HG03460 (cell line): ENCODE results near the gene GIMAP5.
A peak's percentile ranks its signal among the peaks of the same experiment; 100 is the strongest.
"Not testable (repeated sequence)": the region's sequence is repeated elsewhere in the genome, so short reads cannot be mapped to it uniquely, and the experiment has no call there.

Source experiments
- ATAC-seq: cut with Tn5 transposase; IDR thresholded peaks from one replicate; pipeline ENCODE4 v1.9.1; 2021; ENCODE audit not compliant: unreplicated experiment

Gene GIMAP5

DNA sequence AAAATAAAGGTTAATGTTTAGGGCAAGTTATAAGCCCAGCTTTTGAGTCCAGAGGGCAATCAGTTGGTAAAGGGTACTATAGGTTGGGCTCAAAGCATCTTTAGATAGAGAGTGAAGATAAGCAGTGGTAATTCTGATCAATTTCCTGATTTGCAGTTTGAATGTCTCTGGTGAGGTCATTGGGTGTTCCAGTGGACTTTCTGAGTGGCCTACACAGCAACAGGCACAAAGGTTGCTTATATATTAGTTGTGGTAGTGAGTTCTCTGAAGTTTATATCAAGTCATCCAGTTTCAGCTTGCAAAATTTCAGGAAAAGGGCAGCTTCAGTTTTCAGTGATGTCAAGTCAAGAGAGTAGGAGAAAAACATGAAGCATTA is 29.1 kb downstream of the GIMAP5 start:
- ATAC-seq = no peak

DNA sequence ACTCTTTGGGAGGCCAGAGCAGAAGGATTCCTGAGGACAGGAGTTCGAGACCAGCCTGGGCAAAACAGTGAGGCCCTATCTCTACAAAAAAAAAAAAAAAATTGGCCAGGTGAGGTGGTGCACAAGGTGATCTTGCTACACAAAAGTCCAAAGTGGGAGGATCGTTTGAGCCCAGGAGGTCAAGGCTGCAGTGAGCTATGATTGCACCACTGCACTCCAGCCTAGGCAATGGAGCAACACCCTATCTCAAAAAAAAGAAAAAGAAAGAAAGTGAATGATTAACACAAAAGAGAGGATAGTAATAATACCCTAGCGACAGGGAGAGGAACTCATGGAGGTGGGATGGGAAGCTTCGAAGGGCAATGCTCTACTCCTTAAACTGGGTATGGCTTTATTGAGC is 32.5 kb downstream of the GIMAP5 start:
- ATAC-seq = no peak

DNA sequence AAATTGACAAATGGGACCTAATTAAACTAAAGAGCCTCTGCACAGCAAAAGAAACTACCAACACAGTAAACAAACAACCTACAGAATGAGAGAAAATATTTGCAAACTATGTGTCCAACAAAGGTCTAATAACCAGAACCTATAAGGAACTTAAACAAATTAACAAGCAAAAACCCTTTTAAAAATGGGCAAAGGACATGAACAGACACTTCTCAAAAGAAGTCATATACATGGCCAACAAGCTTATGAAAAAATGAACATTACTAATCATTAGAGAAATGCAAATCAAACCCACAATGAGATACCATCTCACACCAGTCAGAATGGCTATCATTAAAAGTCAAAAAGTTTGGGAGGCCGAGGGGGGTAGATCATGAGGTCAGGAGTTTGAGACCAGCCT is 36.9 kb downstream of the GIMAP5 start:
- ATAC-seq = not testable (repeated sequence)

DNA sequence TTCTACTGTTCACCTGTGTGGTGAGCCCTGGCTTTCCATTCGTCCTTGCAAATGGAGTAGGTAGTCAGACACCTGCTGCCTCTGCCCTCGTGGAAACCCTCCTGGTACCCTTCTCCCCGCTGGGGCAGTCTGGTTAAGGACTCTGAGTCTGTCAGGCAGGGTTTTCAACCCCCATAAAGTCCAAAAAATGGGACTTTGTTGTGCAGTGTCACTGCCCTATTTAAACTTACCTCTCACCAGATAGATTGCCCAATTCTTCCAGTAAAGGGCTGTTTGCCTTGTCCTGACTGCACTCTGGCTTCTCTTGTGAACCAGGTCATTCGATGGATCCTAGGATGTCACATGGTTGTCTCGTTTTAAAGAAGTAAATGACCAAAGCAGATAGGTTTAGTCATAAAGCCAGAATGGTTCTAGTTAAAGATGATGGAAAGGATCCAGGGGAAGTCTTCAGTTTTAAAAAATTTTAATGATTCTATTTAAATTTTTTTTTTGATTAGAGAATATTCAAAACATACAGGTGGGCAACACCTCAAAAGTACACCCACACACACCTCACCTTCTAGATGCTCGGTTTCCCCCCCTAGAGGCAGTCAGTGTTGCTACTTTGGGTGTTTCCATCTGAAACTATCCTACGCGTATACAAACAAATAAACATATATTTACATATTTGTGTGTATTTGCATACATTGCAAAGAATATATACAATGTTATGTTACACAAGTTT is 41.0 kb downstream of the GIMAP5 start:
- no peak for ATAC-seq

DNA sequence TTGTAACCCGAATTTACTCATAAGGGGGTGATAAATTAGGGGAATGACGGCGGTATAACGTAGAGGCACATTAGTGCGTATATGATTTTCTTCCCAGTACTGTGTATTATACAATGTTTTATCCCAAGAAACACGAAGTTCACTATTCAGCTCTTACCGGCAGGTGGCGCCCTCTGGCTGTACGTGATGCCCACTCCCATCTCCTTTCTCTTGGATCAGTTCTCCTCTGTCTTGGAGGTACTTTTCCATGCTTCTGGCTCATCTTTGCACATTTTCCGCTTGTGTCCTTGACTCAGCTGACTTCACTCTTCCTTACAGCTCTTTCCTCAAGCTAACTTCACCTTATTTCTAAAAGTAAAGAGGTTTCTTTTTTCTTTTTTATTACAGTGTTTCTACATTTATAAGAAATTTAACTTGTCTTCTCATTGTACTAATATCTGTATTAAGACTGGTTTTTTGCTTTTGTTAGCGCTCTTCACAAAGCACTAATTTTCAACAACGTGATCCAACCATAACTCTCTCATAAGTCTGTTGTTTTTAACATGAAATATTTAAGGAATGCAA is 41.6 kb downstream of the GIMAP5 start:
- no peak for ATAC-seq

DNA sequence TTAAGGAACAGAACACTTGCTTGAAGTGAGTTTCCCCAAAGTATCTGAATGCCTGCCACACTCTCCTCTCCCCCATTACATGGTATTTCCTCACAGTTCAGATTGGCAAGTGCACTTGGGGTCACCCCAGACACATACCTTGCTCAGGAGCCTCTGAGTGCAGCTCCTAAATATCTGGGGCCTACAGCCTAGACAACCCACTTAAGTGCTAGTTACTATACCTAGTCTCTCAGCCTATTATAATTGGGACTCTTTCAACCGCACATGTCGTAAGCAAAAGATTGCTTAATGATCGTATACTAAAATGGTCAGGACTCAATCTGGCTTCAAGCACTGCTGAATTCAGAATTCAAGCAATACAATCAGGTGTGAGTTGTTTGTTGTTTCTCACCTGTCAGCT is 43.1 kb downstream of the GIMAP5 start:
- ATAC-seq = no peak

DNA sequence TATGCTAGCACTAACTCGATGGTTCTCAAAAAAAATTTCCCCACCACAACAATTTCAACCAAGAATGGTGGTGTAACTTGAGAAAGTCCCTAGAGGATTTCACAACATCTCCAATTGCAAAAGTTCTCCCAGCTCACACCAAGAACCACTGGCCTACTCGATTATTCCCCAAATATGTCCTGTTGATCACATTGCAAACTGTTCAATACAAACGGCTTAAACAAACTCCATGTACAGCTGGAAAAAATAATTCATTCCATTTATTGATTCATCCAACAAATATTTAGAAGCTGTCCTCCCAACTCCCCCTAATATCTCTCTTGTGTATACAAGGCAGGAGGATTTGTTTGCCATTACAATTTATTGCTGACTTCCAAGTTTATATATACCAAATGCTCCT is 43.9 kb downstream of the GIMAP5 start:
- ATAC-seq = no peak

DNA sequence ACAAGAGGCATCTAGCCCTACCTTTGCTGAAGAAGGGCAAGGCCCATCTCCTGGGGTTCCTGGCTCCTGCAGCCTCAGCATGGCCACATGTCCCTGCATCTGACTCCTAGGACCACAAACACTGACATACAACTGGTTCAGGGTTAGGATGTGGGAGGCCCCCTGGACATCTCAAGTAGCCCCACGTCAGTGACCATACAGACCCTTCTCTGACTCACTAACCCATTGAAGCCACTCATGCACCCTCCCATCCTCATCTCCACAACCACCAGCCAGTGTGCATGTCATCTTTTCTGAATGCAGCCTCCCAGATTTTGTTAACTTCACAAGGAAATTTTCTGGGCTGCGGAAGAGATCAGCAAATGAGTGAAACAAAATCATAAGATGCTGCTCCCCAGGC is 44.7 kb downstream of the GIMAP5 start:
- ATAC-seq = no peak

DNA sequence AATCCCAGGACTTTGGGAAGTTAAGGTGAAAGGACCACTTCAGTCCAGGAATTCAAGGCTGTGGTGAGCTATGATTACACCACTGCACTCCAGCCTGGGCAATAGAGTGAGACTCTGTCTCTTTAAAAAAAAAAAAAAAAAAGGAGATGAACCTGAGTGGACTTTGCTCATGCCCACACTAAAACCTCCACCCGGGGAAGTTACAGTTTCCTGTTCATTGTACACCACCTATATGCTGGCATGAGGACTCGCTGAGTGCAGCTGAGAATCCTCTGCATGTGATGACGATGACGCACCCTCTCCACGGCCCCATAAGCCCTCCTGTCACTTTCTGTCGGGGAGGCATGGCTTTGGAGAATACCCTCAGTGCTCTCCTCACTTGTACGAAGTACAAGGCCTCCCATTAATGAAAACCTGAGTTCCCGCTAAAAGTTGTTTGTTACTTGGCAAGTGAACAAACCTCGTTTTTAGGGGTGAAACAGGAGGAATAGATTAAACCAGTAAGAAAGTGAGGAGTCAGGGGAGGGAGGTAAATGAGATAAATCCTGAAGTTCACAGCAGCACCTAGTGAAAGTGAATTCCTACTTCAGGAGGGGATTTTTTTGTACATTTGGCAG is 47.0 kb downstream of the GIMAP5 start:
- ATAC-seq = no peak

DNA sequence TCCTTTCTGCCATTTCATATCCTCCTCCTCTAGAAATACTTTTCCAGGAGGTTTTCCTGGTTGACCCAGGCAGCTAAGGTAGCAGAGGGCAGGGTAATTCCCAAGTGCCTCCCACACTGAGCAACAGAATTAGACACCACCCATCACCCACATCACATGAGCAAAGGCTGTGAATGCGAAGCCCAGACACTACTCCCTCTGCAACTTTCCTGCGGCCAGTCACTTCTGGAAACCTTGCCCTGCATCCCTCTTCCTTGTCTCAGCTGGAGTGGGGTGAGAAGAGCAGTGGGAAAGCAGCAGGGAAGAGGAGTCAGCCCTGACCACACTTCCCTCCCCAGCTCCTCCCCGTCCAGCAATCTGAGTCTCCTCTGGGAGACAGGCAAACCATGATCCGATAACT is 47.7 kb downstream of the GIMAP5 start:
- no peak for ATAC-seq

DNA sequence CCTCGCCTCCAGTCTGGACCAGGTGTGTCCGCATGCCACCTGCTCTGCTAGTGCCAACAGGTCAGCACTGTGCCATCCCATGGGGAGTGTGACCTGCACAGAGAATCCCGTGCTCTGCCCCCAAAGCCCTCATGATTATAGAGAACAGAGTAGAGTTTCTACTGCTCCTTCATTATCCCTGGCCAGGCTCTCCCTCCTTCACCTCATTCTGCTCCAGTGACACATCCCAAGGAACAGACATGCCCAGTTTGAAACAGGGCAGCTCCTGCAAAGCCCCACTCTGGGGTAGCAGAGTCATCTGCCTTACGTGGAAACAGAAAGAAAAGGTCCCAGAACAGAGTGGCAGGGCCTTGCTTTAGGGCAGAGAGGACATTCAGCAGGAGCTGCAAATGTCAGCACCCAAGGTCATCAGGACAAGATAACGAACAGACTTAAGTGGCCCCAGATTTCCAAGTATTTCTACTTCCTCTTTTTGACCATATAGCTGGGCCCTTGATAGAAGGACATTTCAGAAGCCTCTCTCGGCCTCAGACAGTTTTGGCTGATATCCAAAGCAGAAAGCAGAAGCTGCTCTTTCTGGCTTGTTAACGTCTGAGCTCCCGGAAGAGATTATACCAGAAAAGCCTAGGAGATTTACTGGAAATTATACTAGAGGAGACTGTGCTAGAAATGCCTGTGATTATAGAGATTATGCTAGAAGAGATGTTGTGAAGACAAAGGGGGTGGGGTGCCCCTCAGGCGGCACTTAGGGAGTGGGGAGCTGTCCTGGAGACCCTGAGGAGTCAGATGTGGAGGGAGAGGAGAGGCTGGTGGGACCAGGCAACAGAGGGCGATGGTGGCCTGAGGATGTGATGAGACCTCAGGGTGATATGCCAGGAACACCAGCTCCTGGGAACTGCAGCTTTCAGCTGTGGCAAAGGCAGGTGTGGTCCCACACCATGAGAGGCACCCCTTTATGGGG is 50.4 kb downstream of the GIMAP5 start:
- ATAC-seq = peak; percentile 45

DNA sequence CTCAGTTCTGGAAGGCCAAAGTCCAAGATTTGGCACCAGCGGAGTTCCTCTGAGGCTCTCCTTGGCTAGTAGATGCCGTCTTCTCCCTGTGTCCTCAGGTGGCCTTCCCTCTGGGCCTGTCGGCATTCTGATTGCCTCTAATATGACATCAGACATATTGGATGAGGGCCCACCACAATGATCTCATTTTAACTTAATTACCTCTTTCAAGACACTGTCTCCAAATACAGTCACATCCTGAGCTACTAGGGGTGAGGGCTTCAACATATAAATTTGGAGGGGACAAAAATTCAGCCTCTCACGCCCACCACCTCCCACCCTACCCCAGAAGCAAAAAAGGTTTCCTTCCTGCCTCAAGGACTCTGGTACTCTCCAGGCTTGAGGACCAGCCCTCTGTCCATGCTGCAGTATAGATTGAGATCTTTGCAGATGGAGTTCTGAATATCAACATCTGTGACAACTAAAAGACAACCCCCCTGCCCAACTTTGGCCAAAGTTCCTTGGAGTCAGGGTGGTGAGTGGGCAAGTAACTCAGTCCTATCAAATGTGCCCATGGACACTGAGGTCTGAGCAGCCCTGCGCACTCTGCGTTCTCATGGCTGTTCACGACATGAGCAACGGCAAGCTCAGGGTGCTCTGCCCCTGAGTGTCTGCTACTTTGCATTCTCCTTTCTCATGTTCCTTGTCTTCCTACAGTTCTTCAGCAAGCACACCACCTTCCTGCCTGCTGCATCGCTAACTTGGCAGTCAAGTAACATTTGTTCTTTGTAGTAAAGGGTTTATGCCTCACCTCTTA is 51.5 kb downstream of the GIMAP5 start:
- no peak for ATAC-seq

DNA sequence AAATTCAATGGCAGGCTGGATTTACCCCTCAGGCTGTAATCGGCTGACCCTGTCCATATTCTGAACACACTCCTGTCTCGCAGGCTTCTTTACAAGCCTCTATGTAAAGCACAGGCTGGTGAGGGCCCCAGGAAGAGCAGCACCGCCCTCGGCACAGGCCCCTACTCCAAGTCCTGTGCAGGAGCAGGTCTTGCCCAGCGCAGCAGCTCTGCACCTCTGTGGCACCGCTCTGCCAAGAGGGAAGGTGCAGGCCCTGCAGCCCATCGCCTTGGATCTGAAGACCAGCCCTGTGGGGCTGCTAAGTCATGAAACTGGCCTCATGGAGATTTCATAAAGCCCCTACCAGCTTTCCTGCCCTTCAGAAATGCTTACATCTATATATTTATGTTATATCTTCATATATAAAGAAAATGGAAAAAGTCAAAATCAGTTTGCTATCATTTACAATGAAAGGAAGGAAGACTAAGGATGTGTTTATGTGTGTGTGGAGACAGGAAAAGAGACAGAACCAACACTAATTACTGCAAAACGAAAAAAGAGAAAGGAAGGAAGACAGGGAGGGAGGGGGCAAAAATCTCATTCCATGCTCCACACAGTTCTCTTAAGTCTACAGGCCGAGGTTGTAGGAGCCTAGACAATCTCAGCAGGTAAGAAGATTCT is 53.3 kb downstream of the GIMAP5 start:
- ATAC-seq = no peak

DNA sequence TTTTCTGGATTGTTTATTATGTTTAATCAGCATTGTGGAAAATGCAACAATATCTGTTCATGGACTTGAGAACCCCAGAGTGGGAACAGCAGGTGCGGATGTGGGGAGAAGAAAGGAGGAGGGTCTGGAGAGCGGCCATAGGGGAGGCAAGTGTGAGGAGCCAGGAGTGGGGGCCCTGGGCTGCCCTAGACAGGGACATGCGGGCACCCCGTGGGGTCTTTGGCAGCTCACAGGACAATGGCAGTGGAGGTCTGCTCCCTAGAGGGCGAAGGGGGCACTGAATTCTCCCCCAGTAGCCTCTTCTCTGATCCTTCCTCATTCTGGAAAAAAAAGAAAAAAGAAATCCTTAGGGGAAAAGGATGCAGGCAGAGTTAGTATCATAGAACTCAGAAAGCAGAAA is 54.1 kb downstream of the GIMAP5 start:
- no peak for ATAC-seq

DNA sequence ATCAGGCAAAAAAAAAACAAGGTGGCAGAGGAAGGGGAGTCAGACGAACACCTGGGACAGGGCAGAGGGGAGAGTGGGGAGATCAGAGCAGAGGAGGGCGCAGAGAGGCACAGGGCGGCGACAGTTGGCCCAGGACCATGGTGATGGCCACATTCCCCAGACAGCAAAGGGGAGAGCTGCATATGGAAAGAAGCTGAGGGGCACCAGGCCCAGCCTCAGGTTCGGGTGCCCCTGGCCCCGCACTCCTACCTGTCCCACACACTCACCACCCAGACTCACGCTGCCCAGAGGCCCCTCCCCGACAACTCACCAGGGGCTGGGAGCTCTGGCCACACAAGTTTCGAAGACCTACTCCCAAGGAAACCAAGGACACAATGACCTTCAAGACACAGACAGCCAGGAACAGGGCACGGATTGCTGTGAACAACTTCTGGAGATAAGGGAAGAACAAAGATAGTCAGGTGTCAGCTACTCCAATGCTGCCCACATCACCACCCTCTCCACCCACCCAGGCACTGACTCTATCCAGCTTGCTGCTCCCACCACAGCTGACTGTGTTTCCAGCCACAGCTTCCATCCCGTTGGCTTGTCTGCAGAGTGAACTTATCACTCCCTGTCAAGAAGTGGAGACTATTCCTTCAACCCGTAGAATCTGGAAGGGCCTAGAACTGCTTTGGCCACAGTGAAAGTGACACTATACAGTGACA is 54.7 kb downstream of the GIMAP5 start:
- no peak for ATAC-seq
